ENCODE data around the gene LANCL2.

Gene LANCL2

GRCh38 chr7:55365205-55365674 lies at the start of gene LANCL2:
Gene LANCL2, plus strand, starts transcription at chr7:55365337. Its CDS starts 689 bp downstream, at chr7:55366026.
- H3K36me3 ChIP-seq: no peaks in the 10 kb centered on the region
- peaks cover 0 to 6% of the 10 kb centered on the region in 2 donors for H3K27me3 ChIP-seq
- peaks cover 0 to 24% (median 15%) of the 10 kb centered on the region in 4 donors for H3K4me1 ChIP-seq
- intact Hi-C loops (cut with DNase I; ENCODE audit: low total_unique reads): loop anchor here (5.0 to 10.0 kb wide), 2 partner anchors 520 to 608 kb away; partner anchors contain the start of genes SEC61G and ZNF713
- no peak for DNase-seq
- no peaks in the 10 kb centered on the region for H3K9me3 ChIP-seq
- H3K27ac ChIP-seq: peak within 1 kb of the TSS; percentile 98 to 99
- no peak for TF ChIP-seq CTCF (IDR thresholded peaks at IDR 0.05)
- peak within 1 kb of the TSS; percentile 82 to 94 for H3K4me3 ChIP-seq

- Histone ChIP-seq H3K27ac (no peak overlapping the region), H3K27me3 (no peaks in the 10 kb centered on the region), H3K4me1 (peaks cover 0 to 13% (median 10%) of the 10 kb centered on the region in 4 donors), H3K9me3 (no peaks in the 10 kb centered on the region), H3K36me3 (no peaks in the 10 kb centered on the region), H3K4me3 (no peak overlapping the region)
- no peak for TF ChIP-seq CTCF (IDR thresholded peaks at IDR 0.05)
- intact Hi-C loops (cut with DNase I; ENCODE audit: low total_unique reads): no loop called here
- peak; percentile 51 to 70 for DNase-seq
These were observed 39.8 kb upstream of the LANCL2 start for GRCh38 chr7:55325371-55325792.

- H3K27ac ChIP-seq: no peak overlapping the region
- no peaks in the 10 kb centered on the region for H3K36me3 ChIP-seq
- intact Hi-C loops (cut with DNase I; ENCODE audit: low total_unique reads): no loop called here
- DNase-seq: no peak
- no peaks in the 10 kb centered on the region for H3K27me3 ChIP-seq
- no peaks in the 10 kb centered on the region for H3K9me3 ChIP-seq
- TF ChIP-seq CTCF (IDR thresholded peaks at IDR 0.05): no peak
- H3K4me1 ChIP-seq: peaks cover 0 to 13% (median 10%) of the 10 kb centered on the region in 4 donors
- no peak overlapping the region for H3K4me3 ChIP-seq
These were observed 38.9 kb upstream of the LANCL2 start for GRCh38 chr7:55326081-55326835.

GRCh38 chr7:55326945-55327626 lies 38.1 kb upstream of the LANCL2 start:
- Histone ChIP-seq H3K4me3 (no peak overlapping the region), H3K27me3 (no peaks in the 10 kb centered on the region), H3K4me1 (peaks cover 0 to 13% (median 10%) of the 10 kb centered on the region in 4 donors), H3K9me3 (no peaks in the 10 kb centered on the region), H3K27ac (no peak overlapping the region), H3K36me3 (no peaks in the 10 kb centered on the region)
- intact Hi-C loops (cut with DNase I; ENCODE audit: low total_unique reads): no loop called here
- TF ChIP-seq CTCF (IDR thresholded peaks at IDR 0.05): no peak
- DNase-seq: no peak

- no peak for TF ChIP-seq CTCF (IDR thresholded peaks at IDR 0.05)
- H3K4me1 ChIP-seq: no peaks in the 10 kb centered on the region
- peaks cover 0 to 8% of the 10 kb centered on the region in 2 donors for H3K27me3 ChIP-seq
- H3K36me3 ChIP-seq: no peaks in the 10 kb centered on the region
- intact Hi-C loops (cut with DNase I; ENCODE audit: low total_unique reads): no loop called here
- no peak overlapping the region for H3K4me3 ChIP-seq
- no peak for DNase-seq
- no peak overlapping the region for H3K27ac ChIP-seq
- H3K9me3 ChIP-seq: no peaks in the 10 kb centered on the region
These were observed 30.0 kb upstream of the LANCL2 start for GRCh38 chr7:55335151-55335550.
